GM12878 (cell line): ENCODE data around the gene IZUMO1R. TPM values are rescaled to one million over a fixed set of nuclear protein-coding genes. Genes with fewer than 3 reads are reported as not detected.

Experiments used
- ATAC-seq: fragments of 200-7000 bp; cut with Tn5 transposase; 3 replicates; pipeline ENCODE4 v1.9.1; 2020; ENCODE audit warnings: mild to moderate bottlenecking, moderate library complexity
- BruUV-seq: library from RNA; stranded (reverse); fragments of 400-500 nt; replicated peaks from 2 replicates; lab custom pipeline; 2021; lab: Mats Ljungman, UMichigan
- CTCF ChIA-PET: fragments of 300-600 bp; sonication (Branson Sonifier 250); formaldehyde crosslinking; extraction: SDS; loops from one replicate; lab custom pipeline; 2021; ENCODE audit warnings: inconsistent platforms; lab: Yijun Ruan, JAX
- POLR2A ChIA-PET: fragments of 350-600 bp; formaldehyde crosslinking; extraction: SDS; loops from one replicate; lab custom pipeline; 2021; ENCODE audit warnings: inconsistent platforms; lab: Charles Lee
- RAD21 ChIA-PET: fragments of 300-600 bp; sonication (Branson Sonifier 250); formaldehyde crosslinking; loops from one replicate; lab custom pipeline; 2023; ENCODE audit warnings: antibody characterized with exemption; ENCODE audit not compliant: unreplicated experiment; lab: Charles Lee
- SMC1A ChIA-PET: fragments of 300-600 bp; sonication (Branson Sonifier 250); formaldehyde crosslinking; loops from one replicate; lab custom pipeline; 2023; ENCODE audit not compliant: unreplicated experiment, uncharacterized antibody; lab: Charles Lee
- DNase-seq: peaks from one replicate; pipeline ENCODE4 v3.0.0-alpha.2; 2011; ENCODE audit warnings: low read depth, low spot score
- FAIRE-seq: peaks from 3 replicates; lab custom pipeline; 2011; peaks lifted over from hg19 to GRCh38; lab: Jason Lieb, UNC
- H2AFZ ChIP-seq: 2 replicates; pipeline ENCODE4 v1.6.0; 2011; ENCODE audit warnings: low read depth, low read length, control low read depth; ENCODE audit not compliant: control insufficient read depth
- H3K27ac ChIP-seq: 2 replicates; pipeline ENCODE4 v1.5.1; 2011; ENCODE audit warnings: control low read depth; ENCODE audit not compliant: control insufficient read depth, insufficient read depth
- H3K27me3 ChIP-seq, 2 experiments: replicated peaks in 1 of 2; 2 replicates each; pipeline versions ENCODE4 v1.6.0 to v1.6.1; 2011; ENCODE audit warnings: low read length in 1 of 2; ENCODE audit not compliant: control insufficient read depth in 2 of 2, insufficient read depth in 2 of 2
- H3K36me3 ChIP-seq, 2 experiments: 2 replicates each; pipeline ENCODE4 v1.5.1; 2011; ENCODE audit warnings: low read length in 1 of 2; ENCODE audit not compliant: control insufficient read depth in 2 of 2, insufficient read depth in 2 of 2
- H3K4me1 ChIP-seq: 2 replicates; pipeline ENCODE4 v1.6.1; 2011; ENCODE audit warnings: mild to moderate bottlenecking, low read length, moderate library complexity, mixed read lengths; ENCODE audit not compliant: control insufficient read depth, insufficient read depth
- H3K4me2 ChIP-seq: 2 replicates; pipeline ENCODE4 v1.6.0; 2011; ENCODE audit warnings: control low read depth; ENCODE audit not compliant: control insufficient read depth, insufficient read depth
- H3K4me3 ChIP-seq: fragments of 200-600 bp; sonication (generic); 2 replicates; pipeline ENCODE4 v1.5.1; 2016
- H3K79me2 ChIP-seq: 2 replicates; pipeline ENCODE4 v1.6.0; 2011; ENCODE audit warnings: low read length; ENCODE audit not compliant: control insufficient read depth, insufficient read depth
- H3K9ac ChIP-seq: 2 replicates; pipeline ENCODE4 v1.8.0; 2011; ENCODE audit warnings: low read length, control low read depth, mixed read lengths; ENCODE audit not compliant: control insufficient read depth, insufficient read depth
- H3K9me3 ChIP-seq: replicated peaks from 3 replicates; pipeline ENCODE4 v1.5.1; 2011; ENCODE audit warnings: mild to moderate bottlenecking, low read length; ENCODE audit not compliant: control insufficient read depth, insufficient read depth
- H4K20me1 ChIP-seq: 2 replicates; pipeline ENCODE4 v1.6.0; 2011; ENCODE audit not compliant: control insufficient read depth, insufficient read depth
- RAD21 ChIP-seq: IDR thresholded peaks from 2 replicates; pipeline ENCODE4 v1.6.1; 2011; ENCODE audit warnings: mild to moderate bottlenecking, low read depth, low read length, moderate library complexity; ENCODE audit not compliant: insufficient read depth
- SPI1 ChIP-seq: IDR thresholded peaks from 2 replicates; pipeline ENCODE4 v1.6.1; 2011; ENCODE audit warnings: low read depth, mild to moderate bottlenecking, low read length, moderate library complexity, borderline replicate concordance; ENCODE audit not compliant: insufficient read depth
- ZNF274 ChIP-seq: IDR thresholded peaks from one replicate; pipeline ENCODE4 v1.8.0; 2011; ENCODE audit not compliant: insufficient read length, insufficient read depth
- WGBS: methylation state at CpG from one replicate; pipeline ENCODE4 v1.1.6; 2016; ENCODE audit warnings: low lambda C conversion rate; ENCODE audit not compliant: insufficient replicate concordance, insufficient coverage; ENCODE audit errors: missing lambda C conversion rate; 5-methylcytosine and 5-hydroxymethylcytosine counted together
- in situ Hi-C: fragments of 300-500 bp; cut with MboI; formaldehyde crosslinking; loops from 9 replicates; pipeline ENCODE4 v1.14.3; 2018; ENCODE audit warnings: mixed read lengths
- intact Hi-C: fragments of 100-400 bp; cut with micrococcal nuclease; formaldehyde crosslinking; loops from one replicate; pipeline ENCODE4 v1.14.2; 2022; ENCODE audit not compliant: unreplicated experiment
- polyA plus RNA-seq, 11 experiments: library from polyadenylated mRNA; depleted of rRNA in 4 of 11; unstranded in 6 of 11; stranded (reverse) in 5 of 11; fragments of >200 nt; fragmentation: Nextera tagmentation in 4 of 11; fragmentation: Illumina TruSeq in 1 of 11; extraction: Ambion mirVana in 4 of 11; extraction: Trizol in 1 of 11; gene quantifications; 1 replicate in 1 of 11; 2 replicates in 10 of 11; pipeline versions ENCODE4 v1.2.1 to v1.2.3, GENCODE V29; 2011 to 2016; ENCODE audit warnings: inconsistent platforms in 2 of 11, missing spikeins in 2 of 11, low read depth in 1 of 11
- total RNA-seq, 4 experiments: library from RNA; depleted of rRNA in 3 of 4; stranded (reverse); fragments of >200 nt in 3 of 4; fragmentation: Illumina TruSeq in 1 of 4; extraction: Trizol in 1 of 4; gene quantifications; 2 replicates each; pipeline versions ENCODE4 v1.2.1 to v1.2.3, GENCODE V29; 2013 to 2021
- TF ChIP-seq, protein P1 (sequence below): fragments of 450-650 bp; conservative IDR thresholded peaks from 2 replicates; pipeline ENCODE4 v1.6.1; 2017; ENCODE audit warnings: mild to moderate bottlenecking, moderate library complexity

The IZUMO1R gene
- total and polyA plus RNA-seq, 10 of the 15 experiments (the other 5 are each of a cell fraction or from before 2014, with no cell fraction given) = not detected

DNA sequence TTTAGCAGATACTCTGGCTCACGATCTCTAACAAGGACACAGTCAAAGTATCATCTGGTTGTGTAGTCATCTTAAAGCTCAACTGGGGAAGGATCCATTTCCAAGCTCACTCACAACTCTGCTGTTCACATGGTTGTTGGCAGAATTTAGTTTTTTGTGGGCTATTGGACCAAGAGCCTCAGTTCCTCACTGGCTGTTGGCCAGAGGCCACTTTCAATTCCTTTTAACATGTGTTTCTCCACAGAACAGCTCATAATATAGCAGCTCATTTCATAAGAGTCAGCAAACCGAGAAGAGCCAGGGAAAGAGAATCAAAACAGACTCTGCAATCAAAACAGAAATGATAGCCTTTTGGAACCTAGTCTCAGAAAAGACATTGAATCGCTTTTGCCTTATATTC lies 22.6 kb downstream of the IZUMO1R start:
- CTCF ChIA-PET = interaction anchor here (0.7 to 5.5 kb wide), 25 partner anchors 12 to 813 kb away, joined by 3 to 88 read pairs (median 4); partner anchors contain the start of genes C11orf97 and IZUMO1R
- in situ Hi-C loops = loop anchor here (5.0 to 10.0 kb wide), 2 partner anchors 175 to 278 kb away; no protein-coding TSS in a partner anchor
- no peaks in the 10 kb centered on the region for H3K27me3 ChIP-seq
- no peaks in the 10 kb centered on the region for H3K9me3 ChIP-seq
- no peak overlapping the region for H3K27ac ChIP-seq
- FAIRE-seq = no peak
- intact Hi-C loops = no loop called here
- H3K4me2 ChIP-seq = no peak overlapping the region
- no peak overlapping the region for H2AFZ ChIP-seq
- RAD21 ChIA-PET = interaction anchor here (0.6 to 1.8 kb wide), 9 partner anchors 9 to 432 kb away, joined by 3 to 20 read pairs (median 5); partner anchors contain the start of genes ANKRD49, FUT4 and MRE11
- no TSS peak for BruUV-seq
- DNase-seq = no peak
- peak; percentile 28; the same call in 1 of the 3 replicates for ATAC-seq
- SMC1A ChIA-PET = interaction anchor here (0.9 to 4.2 kb wide), 9 partner anchors 82 to 276 kb away, joined by 3 to 31 read pairs (median 5); no protein-coding TSS in a partner anchor
- no peak overlapping the region for H3K4me3 ChIP-seq
- 10% methylated on average over 3 of the region's 3 CpGs for WGBS
- no peaks in the 10 kb centered on the region for H3K4me1 ChIP-seq
- no peaks in the 10 kb centered on the region for H3K36me3 ChIP-seq
- TF ChIP-seq SPI1 (peak; percentile 47; the same call in 1 of the 2 replicates), RAD21 (no peak)
- H4K20me1 ChIP-seq = no peaks in the 10 kb centered on the region
- H3K79me2 ChIP-seq = no peaks in the 10 kb centered on the region
- POLR2A ChIA-PET = no interaction called here
- H3K9ac ChIP-seq = no peak overlapping the region

DNA sequence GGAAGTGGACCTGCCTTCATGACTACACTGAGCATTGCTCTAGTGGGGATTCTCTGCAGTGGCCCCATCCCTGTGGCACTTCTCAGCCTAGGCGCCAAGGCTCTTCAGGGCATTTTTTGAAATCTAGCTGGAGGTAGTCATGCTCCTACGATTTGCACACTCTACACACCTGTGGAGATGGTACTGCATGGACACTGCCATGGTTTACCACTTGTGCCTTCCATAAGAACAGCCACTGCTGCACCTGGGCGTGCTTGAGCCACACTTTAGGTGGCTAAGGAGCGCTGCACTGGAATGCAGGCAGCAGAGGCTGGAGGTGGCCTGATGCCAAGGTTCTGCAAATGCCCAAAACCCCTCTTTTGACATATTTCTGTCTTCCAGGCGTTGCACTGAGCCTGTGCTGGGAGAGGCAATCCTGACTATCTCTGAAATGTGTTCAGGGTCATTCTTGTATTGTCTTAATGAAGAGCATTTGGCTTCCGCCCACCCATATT lies 24.3 kb downstream of the IZUMO1R start:
- H3K4me2 ChIP-seq = no peak overlapping the region
- no peak for DNase-seq
- ChIA-PET CTCF (interaction anchor here (5.5 kb wide), 1 partner anchor 175 kb away, joined by 88 read pairs; no protein-coding TSS in a partner anchor), POLR2A (no interaction called here), RAD21 (no interaction called here), SMC1A (interaction anchor here (4.2 kb wide), 1 partner anchor 176 kb away, joined by 31 read pairs; no protein-coding TSS in a partner anchor)
- in situ Hi-C loops = loop anchor here (5.0 to 10.0 kb wide), 2 partner anchors 174 to 276 kb away; no protein-coding TSS in a partner anchor
- intact Hi-C loops = no loop called here
- H3K79me2 ChIP-seq = no peaks in the 10 kb centered on the region
- H3K27ac ChIP-seq = no peak overlapping the region
- TF ChIP-seq, protein P1, sequence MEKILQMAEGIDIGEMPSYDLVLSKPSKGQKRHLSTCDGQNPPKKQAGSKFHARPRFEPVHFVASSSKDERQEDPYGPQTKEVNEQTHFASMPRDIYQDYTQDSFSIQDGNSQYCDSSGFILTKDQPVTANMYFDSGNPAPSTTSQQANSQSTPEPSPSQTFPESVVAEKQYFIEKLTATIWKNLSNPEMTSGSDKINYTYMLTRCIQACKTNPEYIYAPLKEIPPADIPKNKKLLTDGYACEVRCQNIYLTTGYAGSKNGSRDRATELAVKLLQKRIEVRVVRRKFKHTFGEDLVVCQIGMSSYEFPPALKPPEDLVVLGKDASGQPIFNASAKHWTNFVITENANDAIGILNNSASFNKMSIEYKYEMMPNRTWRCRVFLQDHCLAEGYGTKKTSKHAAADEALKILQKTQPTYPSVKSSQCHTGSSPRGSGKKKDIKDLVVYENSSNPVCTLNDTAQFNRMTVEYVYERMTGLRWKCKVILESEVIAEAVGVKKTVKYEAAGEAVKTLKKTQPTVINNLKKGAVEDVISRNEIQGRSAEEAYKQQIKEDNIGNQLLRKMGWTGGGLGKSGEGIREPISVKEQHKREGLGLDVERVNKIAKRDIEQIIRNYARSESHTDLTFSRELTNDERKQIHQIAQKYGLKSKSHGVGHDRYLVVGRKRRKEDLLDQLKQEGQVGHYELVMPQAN = no peak
- TF ChIP-seq ZNF274 = no peak
- H3K4me1 ChIP-seq = no peaks in the 10 kb centered on the region
- no peak for ATAC-seq
- H3K9ac ChIP-seq = no peak overlapping the region
- no TSS peak for BruUV-seq
- no peaks in the 10 kb centered on the region for H4K20me1 ChIP-seq
- H3K4me3 ChIP-seq = no peak overlapping the region
- no peak for FAIRE-seq
- no peaks in the 10 kb centered on the region for H3K36me3 ChIP-seq
- no peaks in the 10 kb centered on the region for H3K9me3 ChIP-seq
- H2AFZ ChIP-seq = no peak overlapping the region
- WGBS = 43% methylated on average over 6 of the region's 6 CpGs
- H3K27me3 ChIP-seq = no peaks in the 10 kb centered on the region
